CD4-positive, alpha-beta T cell (primary cell): ENCODE results near the gene PRRT3. TPM values are rescaled to one million over a fixed set of nuclear protein-coding genes. Genes with fewer than 3 reads are reported as not detected.
A peak's percentile ranks its signal among the peaks of the same experiment; 100 is the strongest.

ENCODE experiments used
- ATAC-seq: fragments of 200-7000 bp; cut with Tn5 transposase; one replicate; pipeline ENCODE4 v1.10.0; 2022; ENCODE audit warnings: mild to moderate bottlenecking; ENCODE audit not compliant: poor library complexity
- CTCF ChIA-PET: fragments of 350-600 bp; sonication (Branson Sonifier 250); formaldehyde crosslinking; loops from one replicate; lab custom pipeline; 2021; ENCODE audit warnings: antibody characterized with exemption, inconsistent platforms; lab: Charles Lee
- POLR2A ChIA-PET: fragments of 350-600 bp; sonication (Branson Sonifier 250); formaldehyde crosslinking; loops from one replicate; lab custom pipeline; 2021; ENCODE audit warnings: antibody characterized with exemption, inconsistent platforms; lab: Charles Lee
- DNase-seq, 14 experiments: peaks; one replicate each; pipeline ENCODE4 v3.0.0-alpha.2; 2013 to 2020; ENCODE audit warnings: mixed read lengths in 2 of 14
- H3K27ac ChIP-seq, 2 donors: one replicate each; pipeline versions ENCODE4 v1.5.1 to v1.7.0; 2013; ENCODE audit warnings: low read length in 2 of 2, low read depth in 1 of 2, mild to moderate bottlenecking in 1 of 2
- H3K27me3 ChIP-seq, 2 experiments: 1 replicate in 1 of 2; 2 replicates in 1 of 2; pipeline versions ENCODE4 v1.6.1 to v1.7.0; 2013; ENCODE audit warnings: low read length in 2 of 2, control low read depth in 1 of 2, mild to moderate bottlenecking in 1 of 2, moderate library complexity in 1 of 2; ENCODE audit not compliant: insufficient read depth in 2 of 2, control insufficient read depth in 1 of 2
- H3K36me3 ChIP-seq: one replicate; pipeline ENCODE4 v1.6.1; 2013; ENCODE audit warnings: low read length, control low read depth; ENCODE audit not compliant: insufficient read depth
- H3K4me1 ChIP-seq: one replicate; pipeline ENCODE4 v1.6.1; 2013; ENCODE audit warnings: low read length, control low read depth; ENCODE audit not compliant: insufficient read depth
- H3K4me3 ChIP-seq: one replicate; pipeline ENCODE4 v1.5.1; 2013; ENCODE audit warnings: mild to moderate bottlenecking, low read length, moderate library complexity
- H3K9me3 ChIP-seq, 2 experiments: 1 replicate in 1 of 2; 2 replicates in 1 of 2; pipeline versions ENCODE4 v1.6.1 to v1.7.0; 2013; ENCODE audit warnings: low read length in 2 of 2, mild to moderate bottlenecking in 2 of 2, control low read depth in 1 of 2, moderate library complexity in 1 of 2; ENCODE audit not compliant: control insufficient read depth in 1 of 2, insufficient read depth in 1 of 2
- H3K27ac Mint-ChIP-seq: one replicate; pipeline ENCODE4 v1.8.0; 2020; ENCODE audit warnings: mixed read lengths
- H3K27me3 Mint-ChIP-seq: one replicate; pipeline ENCODE4 v1.8.0; 2021; ENCODE audit warnings: mixed read lengths
- H3K36me3 Mint-ChIP-seq: one replicate; pipeline ENCODE4 v1.8.0; 2021; ENCODE audit warnings: low read depth, mixed read lengths
- H3K4me1 Mint-ChIP-seq: one replicate; pipeline ENCODE4 v1.8.0; 2021; ENCODE audit warnings: low read depth, mixed read lengths
- H3K4me3 Mint-ChIP-seq: one replicate; pipeline ENCODE4 v1.8.0; 2020; ENCODE audit warnings: mild to moderate bottlenecking, mixed read lengths
- H3K9me3 Mint-ChIP-seq: one replicate; pipeline ENCODE4 v1.8.0; 2020; ENCODE audit warnings: mixed read lengths
- CTCF ChIP-seq: fragments of 200-600 bp; IDR thresholded peaks from one replicate; pipeline ENCODE4 v1.8.0; 2022; ENCODE audit warnings: antibody characterized with exemption, mild to moderate bottlenecking
- intact Hi-C, 2 experiments: fragments of 100-400 bp; cut with DNase I in 1 of 2; cut with micrococcal nuclease in 1 of 2; formaldehyde crosslinking; loops; one replicate each; pipeline versions ENCODE4 v1.15.1 to v1.9.0; 2023 to 2025; cut with DNase I, micrococcal nuclease
- total RNA-seq, 174 experiments: library from RNA in 2 of 174; stranded (reverse) in 2 of 174; gene quantifications; one replicate each; pipeline ENCODE4 v1.2.3 and lab custom pipeline; 2021 to 2026

The PRRT3 gene
- total RNA-seq, 2 experiments from 2014 or later = 6.3 to 8.3 TPM

GRCh38 chr3:9906480-9906879, 45.7 kb downstream of the PRRT3 start:
- no peaks in the 10 kb centered on the region for H3K27me3 Mint-ChIP-seq
- ChIA-PET POLR2A (interaction anchor here (1.9 kb wide), 1 partner anchor 15 kb away, joined by 6 read pairs; no protein-coding TSS in a partner anchor), CTCF (no interaction called here)
- H3K9me3 Mint-ChIP-seq = no peaks in the 10 kb centered on the region
- Histone ChIP-seq H3K4me3 (no peak overlapping the region), H3K27ac (no peak overlapping the region), H3K36me3 (no peaks in the 10 kb centered on the region), H3K27me3 (no peaks in the 10 kb centered on the region), H3K9me3 (no peaks in the 10 kb centered on the region), H3K4me1 (peaks cover 27% of the 10 kb centered on the region)
- intact Hi-C loops = no loop called here
- no peaks in the 10 kb centered on the region for H3K36me3 Mint-ChIP-seq
- H3K27ac Mint-ChIP-seq = no peak overlapping the region
- H3K4me3 Mint-ChIP-seq = no peak overlapping the region
- no peak for DNase-seq
- ATAC-seq = no peak
- no peak for TF ChIP-seq CTCF
- H3K4me1 Mint-ChIP-seq = peaks cover 22% of the 10 kb centered on the region

DNA sequence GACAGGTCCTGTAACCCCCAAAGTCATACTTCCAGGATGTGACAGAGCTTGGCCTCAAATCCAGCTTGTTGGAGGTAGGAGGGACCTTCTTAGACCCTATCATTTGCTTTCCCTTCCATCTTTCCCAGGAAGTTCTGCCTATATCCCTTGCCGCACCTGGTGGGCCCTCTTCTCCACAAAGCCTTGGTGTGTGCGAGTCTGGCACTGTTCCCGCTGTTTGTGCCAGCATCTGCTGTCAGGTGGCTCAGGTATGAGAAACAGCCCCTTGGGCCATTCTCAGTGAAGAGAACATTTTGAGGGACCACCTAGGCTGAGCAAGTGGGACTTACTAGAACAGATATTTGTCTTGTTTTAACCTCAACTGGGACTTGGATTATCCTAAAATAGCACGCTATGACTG, 48.3 kb downstream of the PRRT3 start:
- no peaks in the 10 kb centered on the region for H3K27me3 Mint-ChIP-seq
- no peak overlapping the region for H3K4me3 Mint-ChIP-seq
- no peak for TF ChIP-seq CTCF
- Histone ChIP-seq H3K4me3 (no peak overlapping the region), H3K4me1 (peaks cover 25% of the 10 kb centered on the region), H3K27me3 (no peaks in the 10 kb centered on the region), H3K9me3 (no peaks in the 10 kb centered on the region), H3K27ac (no peak overlapping the region), H3K36me3 (no peaks in the 10 kb centered on the region)
- no peaks in the 10 kb centered on the region for H3K36me3 Mint-ChIP-seq
- ChIA-PET POLR2A (no interaction called here), CTCF (interaction anchor here (1.3 kb wide), 1 partner anchor 11 kb away, joined by 3 read pairs; no protein-coding TSS in a partner anchor)
- intact Hi-C loops = no loop called here
- H3K9me3 Mint-ChIP-seq = no peaks in the 10 kb centered on the region
- no peak for DNase-seq
- no peak overlapping the region for H3K27ac Mint-ChIP-seq
- peaks cover 22% of the 10 kb centered on the region for H3K4me1 Mint-ChIP-seq
- ATAC-seq = no peak

GRCh38 chr3:9903238-9903624, 49.0 kb downstream of the PRRT3 start:
- intact Hi-C loops = no loop called here
- H3K27me3 Mint-ChIP-seq = no peaks in the 10 kb centered on the region
- H3K36me3 Mint-ChIP-seq = no peaks in the 10 kb centered on the region
- DNase-seq (no peak), ATAC-seq (no peak)
- ChIA-PET POLR2A (interaction anchor here (1.2 to 3.8 kb wide), 4 partner anchors 10 to 30 kb away, joined by 4 to 30 read pairs (median 8); partner anchors contain the start of genes CRELD1 and JAGN1), CTCF (interaction anchor here (1.0 kb wide), 2 partner anchors 20 to 30 kb away, joined by 3 read pairs; no protein-coding TSS in a partner anchor)
- Histone ChIP-seq H3K4me1 (peaks cover 25% of the 10 kb centered on the region), H3K4me3 (peak overlapping the region; percentile 28), H3K27me3 (no peaks in the 10 kb centered on the region), H3K9me3 (no peaks in the 10 kb centered on the region), H3K36me3 (no peaks in the 10 kb centered on the region), H3K27ac (no peak overlapping the region)
- peak overlapping the region; percentile 63 for H3K27ac Mint-ChIP-seq
- peak overlapping the region; percentile 68 for H3K4me3 Mint-ChIP-seq
- TF ChIP-seq CTCF = no peak
- H3K9me3 Mint-ChIP-seq = no peaks in the 10 kb centered on the region
- H3K4me1 Mint-ChIP-seq = peaks cover 24% of the 10 kb centered on the region
